Lung (tissue), 12 donors: ENCODE measurements around the gene SPPL2B. TPM values are rescaled to one million over a fixed set of nuclear protein-coding genes. Genes with fewer than 3 reads are reported as not detected.
A peak's percentile ranks its signal among the peaks of the same experiment; 100 is the strongest.

Experiments used
- ATAC-seq: fragments of 200-7000 bp; cut with Tn5 transposase; one replicate; pipeline ENCODE4 v1.9.1; 2020; ENCODE audit warnings: moderate number of reproducible peaks; ENCODE audit not compliant: insufficient read depth, low FRiP score
- DNase-seq, 3 donors: peaks; one replicate each; pipeline ENCODE4 v3.0.0-alpha.2; 2013 to 2017
- H3K27ac ChIP-seq, 2 donors: one replicate each; pipeline ENCODE4 v1.5.1; 2013; ENCODE audit warnings: mild to moderate bottlenecking in 2 of 2, moderate library complexity in 2 of 2, control low read depth in 1 of 2, inconsistent platforms in 1 of 2, low read depth in 1 of 2, low read length in 1 of 2
- H3K27me3 ChIP-seq, 3 donors: one replicate each; pipeline ENCODE4 v1.5.1; 2013; ENCODE audit warnings: low read length in 2 of 3; ENCODE audit not compliant: control insufficient read depth in 3 of 3, insufficient read depth in 3 of 3
- H3K36me3 ChIP-seq, 4 donors: one replicate each; pipeline ENCODE4 v1.5.1; 2013; ENCODE audit warnings: low read length in 4 of 4, mild to moderate bottlenecking in 1 of 4, moderate library complexity in 1 of 4; ENCODE audit not compliant: control insufficient read depth in 4 of 4, insufficient read depth in 4 of 4
- H3K4me1 ChIP-seq, 5 donors: one replicate each; pipeline ENCODE4 v1.5.1; 2013; ENCODE audit warnings: low read length in 5 of 5, mild to moderate bottlenecking in 2 of 5, moderate library complexity in 1 of 5; ENCODE audit not compliant: control insufficient read depth in 5 of 5, insufficient read depth in 5 of 5
- H3K4me3 ChIP-seq: one replicate; pipeline ENCODE4 v1.5.1; 2013; ENCODE audit warnings: mild to moderate bottlenecking, control low read depth, moderate library complexity
- H3K9ac ChIP-seq, 2 donors: one replicate each; pipeline ENCODE4 v1.5.1; 2013; ENCODE audit warnings: low read length in 2 of 2, control low read depth in 1 of 2; ENCODE audit not compliant: insufficient read depth in 1 of 2
- H3K9me3 ChIP-seq, 4 donors: one replicate each; pipeline ENCODE4 v1.5.1; 2013; ENCODE audit warnings: low read length in 3 of 4, mild to moderate bottlenecking in 1 of 4, moderate library complexity in 1 of 4; ENCODE audit not compliant: control insufficient read depth in 4 of 4, insufficient read depth in 3 of 4
- WGBS, 2 donors: extraction: QIAGEN DNeasy Blood & Tissue Kit; methylation state at CpG; one replicate each; pipeline ENCODE4 v1.1.7; 2013; 5-methylcytosine and 5-hydroxymethylcytosine counted together
- polyA plus RNA-seq, 2 donors: library from polyadenylated mRNA; stranded (reverse); fragments of 200-250 nt; gene quantifications; one replicate each; pipeline ENCODE4 v1.2.1, GENCODE V29; 2013
- total RNA-seq, 2 donors: library from RNA; depleted of rRNA in 1 of 2; stranded (reverse); fragments of >200 nt in 1 of 2; gene quantifications; one replicate each; pipeline ENCODE4 v1.2.1, GENCODE V29; 2014 to 2021
- TF ChIP-seq, protein P1 (sequence below): IDR thresholded peaks from 2 replicates; pipeline ENCODE4 v1.5.1; 2012; ENCODE audit warnings: mild to moderate bottlenecking; ENCODE audit errors: control extremely low read depth, extremely low read depth
- donor health status: control.
- donor health status: control.
- donor health status: Bipolar disorder and iron deficiency.
- donor health status: healthy.
- donor health status: DM: yes; HTN: yes; CAD: no.

Gene SPPL2B
- total and polyA plus RNA-seq, 4 donors = 34.4 to 86.1 (median 48.8) TPM

DNA sequence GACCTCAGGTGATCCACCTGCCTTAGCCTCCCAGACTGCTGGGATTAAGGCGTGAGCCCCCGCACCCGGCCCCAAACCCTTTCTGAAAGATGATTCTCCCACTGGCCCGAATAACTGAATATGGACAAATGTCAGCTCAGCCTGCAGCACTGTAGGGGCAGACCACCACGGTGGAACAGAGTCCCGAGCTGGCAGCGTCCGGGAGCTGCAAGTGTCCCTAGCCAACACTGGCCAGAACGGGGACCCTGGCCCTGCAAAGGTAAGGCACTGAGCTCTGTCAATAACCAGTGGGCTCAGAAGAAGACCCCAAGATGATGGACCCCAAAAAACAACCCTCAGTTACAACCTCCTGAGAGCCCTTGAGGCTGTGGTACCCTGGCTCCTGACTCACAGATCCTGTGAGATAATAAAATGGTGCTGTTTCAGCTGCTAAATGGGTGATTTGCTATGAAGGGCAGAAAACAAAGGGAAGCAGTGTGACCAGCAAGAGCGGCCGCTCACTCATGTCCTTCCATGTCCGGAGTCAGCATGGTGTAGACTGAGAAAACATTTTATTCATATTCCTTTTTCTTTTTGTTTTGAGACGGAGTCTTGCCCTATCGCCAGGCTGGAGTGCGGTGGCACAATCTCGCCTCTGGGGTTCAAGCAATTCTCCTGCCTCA, 1.7 kb upstream of the SPPL2B start:
- Histone ChIP-seq H3K9ac (no peak overlapping the region), H3K27me3 (no peaks in the 10 kb centered on the region), H3K36me3 (peaks cover 0 to 24% (median 5%) of the 10 kb centered on the region in 4 donors), H3K27ac (no peak overlapping the region), H3K9me3 (no peaks in the 10 kb centered on the region), H3K4me1 (peaks cover 0 to 33% (median 14%) of the 10 kb centered on the region in 5 donors), H3K4me3 (no peak overlapping the region)
- ATAC-seq = no peak
- DNase-seq = no peak
- TF ChIP-seq, protein P1, sequence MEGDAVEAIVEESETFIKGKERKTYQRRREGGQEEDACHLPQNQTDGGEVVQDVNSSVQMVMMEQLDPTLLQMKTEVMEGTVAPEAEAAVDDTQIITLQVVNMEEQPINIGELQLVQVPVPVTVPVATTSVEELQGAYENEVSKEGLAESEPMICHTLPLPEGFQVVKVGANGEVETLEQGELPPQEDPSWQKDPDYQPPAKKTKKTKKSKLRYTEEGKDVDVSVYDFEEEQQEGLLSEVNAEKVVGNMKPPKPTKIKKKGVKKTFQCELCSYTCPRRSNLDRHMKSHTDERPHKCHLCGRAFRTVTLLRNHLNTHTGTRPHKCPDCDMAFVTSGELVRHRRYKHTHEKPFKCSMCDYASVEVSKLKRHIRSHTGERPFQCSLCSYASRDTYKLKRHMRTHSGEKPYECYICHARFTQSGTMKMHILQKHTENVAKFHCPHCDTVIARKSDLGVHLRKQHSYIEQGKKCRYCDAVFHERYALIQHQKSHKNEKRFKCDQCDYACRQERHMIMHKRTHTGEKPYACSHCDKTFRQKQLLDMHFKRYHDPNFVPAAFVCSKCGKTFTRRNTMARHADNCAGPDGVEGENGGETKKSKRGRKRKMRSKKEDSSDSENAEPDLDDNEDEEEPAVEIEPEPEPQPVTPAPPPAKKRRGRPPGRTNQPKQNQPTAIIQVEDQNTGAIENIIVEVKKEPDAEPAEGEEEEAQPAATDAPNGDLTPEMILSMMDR = no peak
- WGBS, 2 donors = 89 to 91% methylated on average over 16 of the region's 16 CpGs

DNA sequence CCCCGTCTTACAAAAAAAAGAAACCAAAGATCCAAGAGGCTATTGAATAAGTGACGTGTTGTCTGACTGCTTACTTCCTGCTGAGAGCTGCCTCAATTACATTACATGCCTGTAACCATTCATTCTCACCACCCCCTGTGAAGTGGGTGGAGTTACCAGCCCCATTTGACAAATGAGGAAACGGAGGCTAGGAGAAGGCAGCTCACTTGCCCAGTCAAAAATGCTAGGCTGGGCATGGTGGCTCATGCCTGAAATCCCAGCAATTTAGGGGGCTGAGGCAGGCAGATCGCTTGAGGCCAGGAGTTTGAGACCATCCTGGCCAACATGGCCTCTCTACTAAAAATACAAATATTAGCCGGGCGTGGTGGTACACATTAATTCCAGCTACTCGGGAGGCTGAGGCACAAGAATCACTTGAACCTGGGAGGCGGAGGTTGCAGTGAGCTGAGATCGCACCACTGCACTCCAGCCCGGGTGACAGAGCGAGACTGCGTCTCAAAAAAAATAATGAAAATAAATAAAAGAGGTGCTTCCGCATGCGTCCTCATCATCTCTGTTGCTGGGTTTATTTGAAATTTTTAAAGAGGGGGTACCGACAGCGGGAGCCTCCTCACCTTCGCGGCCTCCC, 597 bp upstream of the SPPL2B start:
- 0 to 1% methylated on average over 18 of the region's 18 CpGs for WGBS, 2 donors
- peak overlapping the region; percentile 39 to 46 for H3K9ac ChIP-seq
- H3K4me3 ChIP-seq = peak overlapping the region; percentile 93
- H3K36me3 ChIP-seq = peaks cover 0 to 22% (median 5%) of the 10 kb centered on the region in 4 donors
- ATAC-seq (peak; percentile 82), DNase-seq (peak; percentile 52 to 68 (median 64))
- no peaks in the 10 kb centered on the region for H3K27me3 ChIP-seq
- TF ChIP-seq, protein P1 = no peak
- H3K4me1 ChIP-seq = peaks cover 0 to 37% (median 14%) of the 10 kb centered on the region in 5 donors
- H3K9me3 ChIP-seq = no peaks in the 10 kb centered on the region
- peak overlapping the region; percentile 69 to 86 for H3K27ac ChIP-seq

DNA sequence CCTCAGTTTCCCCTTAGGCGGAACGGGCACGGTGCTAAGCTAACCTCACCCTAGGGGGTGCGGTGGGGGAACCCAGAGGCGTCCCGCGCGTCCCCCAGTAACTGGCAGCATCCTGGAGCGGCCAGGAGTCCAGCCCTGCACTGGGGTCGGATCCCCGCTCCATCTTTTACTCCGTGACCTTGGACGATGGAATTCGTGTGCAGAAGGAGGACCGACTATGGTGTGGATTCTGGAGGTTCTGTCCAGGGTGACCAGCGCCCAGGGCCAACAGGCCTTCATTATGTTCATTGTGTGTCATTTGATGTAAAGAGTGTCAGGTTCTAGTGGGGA, 630 bp downstream of the SPPL2B start:
- TF ChIP-seq, protein P1 = no peak
- H3K9me3 ChIP-seq = no peaks in the 10 kb centered on the region
- H3K27ac ChIP-seq = peak overlapping the region in 1 of 2 donors; percentile 86
- H3K27me3 ChIP-seq = no peaks in the 10 kb centered on the region
- peak overlapping the region; percentile 93 for H3K4me3 ChIP-seq
- 4 to 6% methylated on average over 16 of the region's 16 CpGs for WGBS, 2 donors
- H3K36me3 ChIP-seq = peaks cover 0 to 10% (median 5%) of the 10 kb centered on the region in 4 donors
- ATAC-seq (no peak), DNase-seq (no peak)
- H3K4me1 ChIP-seq = peaks cover 0 to 37% (median 18%) of the 10 kb centered on the region in 5 donors
- H3K9ac ChIP-seq = peak overlapping the region; percentile 37 to 46
